NCI-H187 treated with DMSO at 0.1 percent for 48 hours (cell line): ENCODE measurements around the gene ARMC2.

Source experiments
- DNase-seq: peaks from one replicate; lab custom pipeline; 2025; lab: John Stamatoyannopoulos, UW

Gene ARMC2

DNA sequence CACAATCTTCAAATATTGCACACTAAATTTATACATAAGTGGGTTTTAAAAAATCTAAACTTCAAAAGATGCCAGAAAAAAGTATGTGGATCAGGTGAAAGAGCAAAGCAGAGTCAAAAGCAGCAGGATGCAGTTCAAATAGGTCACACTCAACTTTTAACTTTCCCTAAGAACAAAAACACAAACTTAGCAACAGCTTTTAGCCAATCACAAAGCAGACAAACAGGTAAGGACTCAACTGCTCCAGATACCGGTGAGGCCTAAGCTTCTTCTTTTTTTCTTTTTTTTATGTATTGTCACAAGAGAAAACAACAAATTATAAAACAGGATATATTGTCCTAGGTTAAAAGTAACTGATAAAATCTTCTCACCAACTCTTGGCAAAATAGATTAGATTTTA is 171.7 kb downstream of the ARMC2 start:
- DNase-seq = no peak

DNA sequence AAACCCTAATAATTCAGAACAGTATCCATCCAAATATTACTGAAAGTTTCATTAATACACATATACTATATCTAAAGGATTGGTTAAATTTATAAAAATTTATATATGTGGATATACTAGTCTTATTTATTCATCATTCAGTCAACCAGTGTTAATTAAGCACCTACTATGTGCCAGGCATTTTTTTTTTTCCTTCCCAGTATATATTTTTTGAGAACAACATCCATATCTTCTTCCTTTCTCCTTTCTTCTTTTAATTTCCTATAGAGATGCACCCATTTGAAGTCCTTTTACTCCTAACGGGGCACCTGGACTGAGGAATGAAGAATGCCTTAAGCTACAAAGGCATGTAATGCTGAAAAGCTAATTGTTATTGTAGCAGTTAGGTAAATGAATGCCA is 173.6 kb downstream of the ARMC2 start:
- DNase-seq = no peak

DNA sequence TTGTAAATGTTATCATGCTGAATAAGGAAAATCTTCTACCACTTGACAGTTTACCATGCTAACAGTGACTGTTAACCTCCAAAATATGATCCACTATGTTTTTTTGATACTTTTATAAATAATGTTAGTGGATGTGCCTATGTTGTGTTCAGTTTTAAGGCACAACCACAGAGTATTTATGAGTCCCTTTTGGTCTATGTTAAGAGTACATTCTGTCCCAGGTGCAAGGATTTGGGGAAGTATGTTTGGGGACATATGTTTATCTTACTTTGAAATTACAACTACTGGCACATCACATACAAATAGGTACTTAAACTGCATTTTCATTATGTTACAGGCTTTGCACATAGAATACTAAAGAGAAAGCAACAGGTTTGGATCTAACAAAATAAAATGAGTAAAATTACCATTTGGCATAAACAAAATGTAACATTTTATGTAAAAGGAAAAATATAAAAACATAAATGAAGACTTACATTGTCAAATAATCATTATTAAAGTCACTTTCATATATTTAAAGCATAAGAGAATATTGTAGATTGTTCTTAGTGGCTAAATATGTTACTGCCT is 175.2 kb downstream of the ARMC2 start:
- no peak for DNase-seq
